PC-3 (cell line): ENCODE measurements around the gene CRLF1. TPM values are rescaled to one million over a fixed set of nuclear protein-coding genes. Genes with fewer than 3 reads are reported as not detected.

Experiments used
- ATAC-seq: fragments of 200-7000 bp; cut with Tn5 transposase; 2 replicates; pipeline ENCODE4 v1.9.1; 2020; ENCODE audit warnings: mild to moderate bottlenecking, moderate library complexity
- BruUV-seq: library from RNA; stranded (reverse); fragments of 400-500 nt; replicated peaks from 2 replicates; lab custom pipeline; 2021; lab: Mats Ljungman, UMichigan
- CTCF ChIA-PET: fragments of 300-600 bp; sonication (Branson Sonifier 250); formaldehyde crosslinking; loops from one replicate; lab custom pipeline; 2022; ENCODE audit warnings: antibody characterized with exemption; lab: Charles Lee
- POLR2A ChIA-PET: fragments of 300-600 bp; sonication (Branson Sonifier 250); formaldehyde crosslinking; loops from one replicate; lab custom pipeline; 2022; ENCODE audit warnings: antibody characterized with exemption; ENCODE audit not compliant: unreplicated experiment; lab: Charles Lee
- DNase-seq: peaks from one replicate; pipeline ENCODE4 v3.0.0-alpha.2; 2015
- H2AFZ ChIP-seq: fragments of 300-600 bp; sonication (generic); 2 replicates; pipeline ENCODE4 v1.6.0; 2016; ENCODE audit warnings: antibody characterized with exemption, low read length
- H3F3A ChIP-seq: fragments of 300-600 bp; sonication (generic); one replicate; pipeline ENCODE4 v1.6.0; 2017; ENCODE audit warnings: antibody characterized with exemption, low read length, control low read depth, mild to moderate bottlenecking; ENCODE audit not compliant: unreplicated experiment
- H3K27ac ChIP-seq: fragments of 300-600 bp; sonication (generic); 2 replicates; pipeline ENCODE4 v1.5.1; 2016; ENCODE audit warnings: mild to moderate bottlenecking, low read length
- H3K27me3 ChIP-seq: fragments of 300-600 bp; sonication (generic); 2 replicates; pipeline ENCODE4 v1.6.1; 2016; ENCODE audit warnings: low read length, mixed read lengths
- H3K36me3 ChIP-seq: fragments of 300-600 bp; sonication (generic); 2 replicates; pipeline ENCODE4 v1.6.1; 2016; ENCODE audit warnings: low read depth, mixed run types, low read length, mixed read lengths
- H3K4me1 ChIP-seq: fragments of 300-600 bp; sonication (generic); 2 replicates; pipeline ENCODE4 v1.5.1; 2016; ENCODE audit warnings: low read length; ENCODE audit not compliant: insufficient read depth
- H3K4me2 ChIP-seq: fragments of 300-600 bp; sonication (generic); 2 replicates; pipeline ENCODE4 v1.6.0; 2016; ENCODE audit warnings: low read length
- H3K4me3 ChIP-seq: fragments of 300-600 bp; sonication (generic); 2 replicates; pipeline ENCODE4 v1.5.1; 2016; ENCODE audit warnings: mild to moderate bottlenecking, low read length, mixed read lengths
- H3K79me2 ChIP-seq: fragments of 300-600 bp; sonication (generic); 2 replicates; pipeline ENCODE4 v1.6.1; 2017; ENCODE audit warnings: low read length, mixed read lengths
- H3K9ac ChIP-seq: fragments of 300-600 bp; sonication (generic); 2 replicates; pipeline ENCODE4 v1.6.0; 2016; ENCODE audit warnings: mild to moderate bottlenecking, low read length
- H3K9me2 ChIP-seq: fragments of 300-600 bp; sonication (generic); replicated peaks from 2 replicates; pipeline ENCODE4 v1.6.1; 2016; ENCODE audit warnings: mixed run types, low read length, mixed read lengths
- H3K9me3 ChIP-seq: fragments of 300-600 bp; sonication (generic); 2 replicates; pipeline ENCODE4 v1.6.1; 2016; ENCODE audit warnings: low read length, mixed read lengths
- H4K20me1 ChIP-seq: fragments of 300-600 bp; sonication (generic); 2 replicates; pipeline ENCODE4 v1.6.1; 2016; ENCODE audit warnings: low read length, mixed read lengths
- EZH2 ChIP-seq: fragments of 300-600 bp; sonication (generic); IDR thresholded peaks from one replicate; pipeline ENCODE4 v1.6.1; 2017; ENCODE audit warnings: antibody characterized with exemption, mild to moderate bottlenecking, low read length; ENCODE audit not compliant: unreplicated experiment
- EZH2phosphoT487 ChIP-seq: fragments of 300-600 bp; sonication (generic); IDR thresholded peaks from 2 replicates; pipeline ENCODE4 v1.6.1; 2018; ENCODE audit warnings: mild to moderate bottlenecking, antibody characterized with exemption, low read length, borderline replicate concordance
- intact Hi-C: fragments of 100-400 bp; cut with micrococcal nuclease; formaldehyde crosslinking; loops from 2 replicates; pipeline ENCODE4 v1.9.0; 2023
- total RNA-seq: library from RNA; depleted of rRNA; stranded (reverse); fragments of >200 nt; gene quantifications from 2 replicates; pipeline ENCODE4 v1.2.3, GENCODE V29; 2014
- TF ChIP-seq, protein P1 (sequence below): fragments of 300-600 bp; sonication (generic); conservative IDR thresholded peaks from 2 replicates; pipeline ENCODE4 v1.5.1; 2017; ENCODE audit warnings: antibody characterized with exemption, low read depth, mild to moderate bottlenecking, low read length

Gene CRLF1
- total RNA-seq, 1 experiment from 2014 or later = 2.6 TPM

- TF ChIP-seq, protein P1, sequence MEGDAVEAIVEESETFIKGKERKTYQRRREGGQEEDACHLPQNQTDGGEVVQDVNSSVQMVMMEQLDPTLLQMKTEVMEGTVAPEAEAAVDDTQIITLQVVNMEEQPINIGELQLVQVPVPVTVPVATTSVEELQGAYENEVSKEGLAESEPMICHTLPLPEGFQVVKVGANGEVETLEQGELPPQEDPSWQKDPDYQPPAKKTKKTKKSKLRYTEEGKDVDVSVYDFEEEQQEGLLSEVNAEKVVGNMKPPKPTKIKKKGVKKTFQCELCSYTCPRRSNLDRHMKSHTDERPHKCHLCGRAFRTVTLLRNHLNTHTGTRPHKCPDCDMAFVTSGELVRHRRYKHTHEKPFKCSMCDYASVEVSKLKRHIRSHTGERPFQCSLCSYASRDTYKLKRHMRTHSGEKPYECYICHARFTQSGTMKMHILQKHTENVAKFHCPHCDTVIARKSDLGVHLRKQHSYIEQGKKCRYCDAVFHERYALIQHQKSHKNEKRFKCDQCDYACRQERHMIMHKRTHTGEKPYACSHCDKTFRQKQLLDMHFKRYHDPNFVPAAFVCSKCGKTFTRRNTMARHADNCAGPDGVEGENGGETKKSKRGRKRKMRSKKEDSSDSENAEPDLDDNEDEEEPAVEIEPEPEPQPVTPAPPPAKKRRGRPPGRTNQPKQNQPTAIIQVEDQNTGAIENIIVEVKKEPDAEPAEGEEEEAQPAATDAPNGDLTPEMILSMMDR = no peak
- TF ChIP-seq EZH2 = no peak
- TF ChIP-seq EZH2phosphoT487 = no peak
These were observed 49.0 kb downstream of the CRLF1 start, which contains the start of gene KXD1 for GRCh38 chr19:18557411-18558201. TSS of gene KXD1 (plus strand) at chr19:18557870. CDS start at chr19:18562057, 4,187 bp downstream.

DNA sequence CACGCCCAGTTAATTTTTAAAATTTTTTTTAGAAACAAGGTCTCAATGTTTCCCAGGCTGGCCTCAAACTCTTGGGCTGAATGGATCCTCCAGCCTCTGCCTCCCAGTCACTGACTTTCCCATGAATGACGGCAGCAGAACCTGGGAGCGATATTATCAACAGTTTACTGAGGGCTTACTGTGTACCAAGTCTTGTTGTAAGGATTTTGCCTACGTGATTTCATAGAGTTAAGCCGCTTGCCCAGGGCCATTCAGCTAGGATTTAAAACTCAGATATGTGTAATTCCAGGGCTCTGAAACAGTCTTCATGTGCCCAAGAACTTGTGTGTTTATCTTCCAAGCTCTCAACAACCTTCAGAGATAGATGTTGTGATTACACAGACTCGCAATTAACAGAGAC lies 55.0 kb downstream of the CRLF1 start:
- Histone ChIP-seq H3K4me1 (no peaks in the 10 kb centered on the region), H3K9me3 (no peaks in the 10 kb centered on the region), H3K9me2 (no peaks in the 10 kb centered on the region), H3K27me3 (no peaks in the 10 kb centered on the region), H3K27ac (no peak overlapping the region), H4K20me1 (no peaks in the 10 kb centered on the region), H3K9ac (no peak overlapping the region), H3K36me3 (no peaks in the 10 kb centered on the region), H3K4me3 (no peak overlapping the region), H2AFZ (peak overlapping the region; percentile 81), H3K4me2 (0 out of 2 replicates have a peak overlapping the region, but pooled peaks have one; percentile 28), H3K79me2 (no peaks in the 10 kb centered on the region), H3F3A (no peaks in the 10 kb centered on the region)
- POLR2A ChIA-PET = no interaction called here
- peak; percentile 20; the same call in 1 of the 2 replicates for ATAC-seq
- DNase-seq = no peak
- TF ChIP-seq, protein P1 = no peak
- TF ChIP-seq EZH2 (no peak), EZH2phosphoT487 (no peak)
- no TSS peak for BruUV-seq
- CTCF ChIA-PET = no interaction called here
- intact Hi-C loops = no loop called here

More at GRCh38 chr19:18557411-18558201, 49.0 kb downstream of the CRLF1 start, which contains the start of gene KXD1:
- intact Hi-C loops = loop anchor here (2.0 to 5.0 kb wide), 2 partner anchors 13 to 35 kb away; partner anchors contain the start of genes ELL and UBA52
- peak within 1 kb of the TSS; percentile 74 for H2AFZ ChIP-seq
- no peaks in the 10 kb centered on the region for H3F3A ChIP-seq
- peak within 1 kb of the TSS; percentile 82 for H3K4me3 ChIP-seq
- no peaks in the 10 kb centered on the region for H3K9me3 ChIP-seq
- peaks cover 24% of the 10 kb centered on the region for H3K79me2 ChIP-seq
- ChIA-PET CTCF (interaction anchor here (0.6 to 1.6 kb wide), 6 partner anchors 28 to 464 kb away, joined by 3 to 4 read pairs (median 4); no protein-coding TSS in a partner anchor), POLR2A (interaction anchor here (0.5 to 1.0 kb wide), 7 partner anchors 14 to 253 kb away, joined by 3 to 10 read pairs (median 4); partner anchors contain the start of genes ELL and UBA52)
- H3K36me3 ChIP-seq = no peaks in the 10 kb centered on the region
- H3K4me2 ChIP-seq = peak within 1 kb of the TSS; percentile 90
- BruUV-seq = TSS peak; percentile 97
- no peaks in the 10 kb centered on the region for H4K20me1 ChIP-seq
- ATAC-seq (peak; percentile 99), DNase-seq (peak; percentile 99)
- H3K27me3 ChIP-seq = no peaks in the 10 kb centered on the region
- peak within 1 kb of the TSS; percentile 29 for H3K27ac ChIP-seq
- peaks cover 12% of the 10 kb centered on the region; the same call in 1 of the 2 replicates for H3K4me1 ChIP-seq
- H3K9ac ChIP-seq = peak within 1 kb of the TSS; percentile 92
- no peaks in the 10 kb centered on the region for H3K9me2 ChIP-seq
